ENCODE results near the gene TPP2. TPM values are rescaled to one million over a fixed set of nuclear protein-coding genes. Genes with fewer than 3 reads are reported as not detected.

Gene TPP2
- total RNA-seq, 1 experiment from 2014 or later, result 35.1 TPM

DNA sequence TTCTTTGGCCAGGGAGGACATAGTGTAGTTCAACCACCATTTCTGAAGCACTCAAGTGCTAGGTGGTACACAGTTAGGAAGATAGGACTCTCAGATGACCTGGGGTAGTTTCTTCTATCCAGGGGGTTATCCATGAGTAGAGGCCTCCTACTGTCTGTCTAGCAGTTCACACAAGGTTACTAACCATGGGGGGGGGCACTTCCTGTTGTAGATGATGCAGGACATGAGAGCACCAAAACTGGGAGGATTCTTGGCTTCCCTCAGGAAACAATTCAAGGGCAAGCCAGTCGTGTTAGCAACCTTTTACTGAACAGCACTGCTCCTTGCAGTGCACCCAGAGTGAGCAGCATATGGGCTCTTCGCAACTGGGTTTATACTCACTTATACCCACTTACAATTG lies 8.9 kb upstream of the TPP2 start:
- intact Hi-C loops (cut with micrococcal nuclease; ENCODE audit: unreplicated experiment), result no loop called here
- H4K20me1 ChIP-seq (ENCODE audit: insufficient read depth), result no peaks in the 10 kb centered on the region
- no peaks in the 10 kb centered on the region for H3K9me3 ChIP-seq (ENCODE audit: insufficient read depth, low read depth)
- no TSS peak for BruUV-seq (replicated peaks)
- H3K4me1 ChIP-seq (replicated peaks; ENCODE audit: insufficient read depth), result peaks cover 5% of the 10 kb centered on the region
- TF ChIP-seq, protein P1, sequence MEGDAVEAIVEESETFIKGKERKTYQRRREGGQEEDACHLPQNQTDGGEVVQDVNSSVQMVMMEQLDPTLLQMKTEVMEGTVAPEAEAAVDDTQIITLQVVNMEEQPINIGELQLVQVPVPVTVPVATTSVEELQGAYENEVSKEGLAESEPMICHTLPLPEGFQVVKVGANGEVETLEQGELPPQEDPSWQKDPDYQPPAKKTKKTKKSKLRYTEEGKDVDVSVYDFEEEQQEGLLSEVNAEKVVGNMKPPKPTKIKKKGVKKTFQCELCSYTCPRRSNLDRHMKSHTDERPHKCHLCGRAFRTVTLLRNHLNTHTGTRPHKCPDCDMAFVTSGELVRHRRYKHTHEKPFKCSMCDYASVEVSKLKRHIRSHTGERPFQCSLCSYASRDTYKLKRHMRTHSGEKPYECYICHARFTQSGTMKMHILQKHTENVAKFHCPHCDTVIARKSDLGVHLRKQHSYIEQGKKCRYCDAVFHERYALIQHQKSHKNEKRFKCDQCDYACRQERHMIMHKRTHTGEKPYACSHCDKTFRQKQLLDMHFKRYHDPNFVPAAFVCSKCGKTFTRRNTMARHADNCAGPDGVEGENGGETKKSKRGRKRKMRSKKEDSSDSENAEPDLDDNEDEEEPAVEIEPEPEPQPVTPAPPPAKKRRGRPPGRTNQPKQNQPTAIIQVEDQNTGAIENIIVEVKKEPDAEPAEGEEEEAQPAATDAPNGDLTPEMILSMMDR (conservative IDR thresholded peaks at IDR 0.05), result no peak
- no peak for TF ChIP-seq EZH2 (IDR thresholded peaks at IDR 0.05; ENCODE audit: low read depth)
- H3K27ac ChIP-seq, result no peak overlapping the region
- H3K9me2 ChIP-seq (ENCODE audit: insufficient read depth), result no peaks in the 10 kb centered on the region
- CTCF ChIA-PET, result no interaction called here
- no peak for DNase-seq
- no peak overlapping the region for H3K4me2 ChIP-seq
- peaks cover 17% of the 10 kb centered on the region for H3F3A ChIP-seq (ENCODE audit: insufficient read depth, low read depth)
- POLR2A ChIA-PET (ENCODE audit: unreplicated experiment), result no interaction called here
- no peaks in the 10 kb centered on the region for H3K79me2 ChIP-seq (ENCODE audit: low read depth)
- H3K4me3 ChIP-seq, result no peak overlapping the region
- H2AFZ ChIP-seq, result no peak overlapping the region
- H3K27me3 ChIP-seq (ENCODE audit: insufficient read depth, low read depth), result peaks cover 10% of the 10 kb centered on the region; the same call in 1 of the 2 replicates
- H3K36me3 ChIP-seq (ENCODE audit: low read depth), result no peaks in the 10 kb centered on the region

DNA sequence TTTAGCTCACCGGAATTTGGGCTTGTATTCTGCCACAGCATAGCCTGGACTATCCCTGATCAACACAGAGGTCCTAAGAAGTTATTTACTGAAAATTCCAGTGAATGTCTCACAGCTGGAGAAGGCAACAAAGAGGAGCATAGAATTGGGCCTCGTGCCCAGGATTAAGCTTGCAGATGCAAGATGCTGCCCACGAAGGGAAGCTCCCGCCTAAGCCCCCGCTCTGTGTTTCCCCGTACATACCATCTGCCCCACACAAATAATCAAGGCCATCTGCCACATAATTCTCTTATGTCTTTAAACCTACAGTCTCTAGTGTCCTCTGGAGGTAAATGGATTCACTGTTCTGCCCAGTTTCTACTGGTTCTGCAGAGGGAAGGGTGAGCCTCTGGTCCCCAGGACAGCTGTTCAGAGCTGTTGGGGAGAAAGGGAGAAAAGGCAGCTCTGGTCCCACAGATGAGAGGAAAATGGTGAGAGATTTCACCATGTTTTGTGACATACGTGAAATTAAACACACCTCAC lies 7.4 kb upstream of the TPP2 start:
- TF ChIP-seq, protein P1 (conservative IDR thresholded peaks at IDR 0.05), result no peak
- TF ChIP-seq EZH2 (IDR thresholded peaks at IDR 0.05; ENCODE audit: low read depth), result no peak
- H2AFZ ChIP-seq, result no peak overlapping the region
- intact Hi-C loops (cut with micrococcal nuclease; ENCODE audit: unreplicated experiment), result no loop called here

DNA sequence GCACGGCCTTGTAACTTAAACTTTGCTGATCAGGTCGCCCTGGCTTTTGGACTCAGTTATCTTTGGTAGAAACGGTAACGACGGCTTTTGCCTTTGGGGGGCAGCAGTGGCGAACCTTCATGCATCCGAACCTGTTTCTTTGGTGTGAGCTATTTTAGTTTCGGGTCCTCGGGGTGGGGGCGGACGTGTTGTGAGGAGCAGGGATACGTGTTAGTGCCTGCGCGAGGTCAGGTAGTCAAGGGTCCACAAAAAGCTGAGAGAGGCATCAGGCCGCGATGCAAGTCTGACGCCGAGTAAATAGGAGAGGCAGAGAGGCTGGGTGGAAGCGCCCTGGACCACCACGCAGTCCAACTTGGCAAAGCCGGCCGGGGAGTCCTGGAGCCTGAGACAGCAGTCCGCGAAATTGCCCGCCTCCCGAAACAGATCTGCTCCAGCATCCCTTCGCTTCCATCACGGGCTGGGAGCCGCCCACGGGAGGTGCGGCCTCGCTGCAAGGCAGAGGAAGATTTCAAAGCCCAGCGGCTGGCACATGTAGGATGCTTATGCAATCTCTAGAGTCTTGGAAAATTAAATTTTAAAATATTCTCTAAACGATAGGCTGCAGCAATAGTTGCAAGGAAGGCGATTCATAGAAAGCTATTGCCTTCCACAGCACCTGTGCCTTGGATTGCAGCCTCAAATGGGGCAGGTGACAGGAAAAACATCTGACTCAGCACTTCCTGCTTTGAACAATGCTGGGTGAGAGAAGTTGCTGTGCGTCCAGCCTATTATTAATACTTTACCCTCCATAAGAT lies 4.6 kb upstream of the TPP2 start:
- Histone ChIP-seq H3K79me2 (ENCODE audit: low read depth) (peaks cover 17% of the 10 kb centered on the region), H3F3A (ENCODE audit: insufficient read depth, low read depth) (peaks cover 31% of the 10 kb centered on the region), H3K9me3 (ENCODE audit: insufficient read depth, low read depth) (no peaks in the 10 kb centered on the region), H3K4me3 (peak overlapping the region; percentile 70), H3K4me2 (peak overlapping the region; percentile 84), H3K27ac (peak overlapping the region; percentile 84), H3K27me3 (ENCODE audit: insufficient read depth, low read depth) (no peaks in the 10 kb centered on the region), H3K36me3 (ENCODE audit: low read depth) (no peaks in the 10 kb centered on the region), H3K9me2 (ENCODE audit: insufficient read depth) (no peaks in the 10 kb centered on the region), H4K20me1 (ENCODE audit: insufficient read depth) (no peaks in the 10 kb centered on the region), H2AFZ (peak overlapping the region; percentile 94), H3K4me1 (replicated peaks; ENCODE audit: insufficient read depth) (peaks cover 18% of the 10 kb centered on the region)
- ChIA-PET POLR2A (ENCODE audit: unreplicated experiment) (interaction anchor here (0.6 to 0.7 kb wide), 3 partner anchors 133 to 376 kb away, joined by 3 to 8 read pairs (median 6); no protein-coding TSS in a partner anchor), CTCF (interaction anchor here (1.1 kb wide), 1 partner anchor 133 kb away, joined by 4 read pairs; no protein-coding TSS in a partner anchor)
- intact Hi-C loops (cut with micrococcal nuclease; ENCODE audit: unreplicated experiment), result loop anchor here (1.0 kb wide), 1 partner anchor 255 kb away; no protein-coding TSS in a partner anchor
- no TSS peak for BruUV-seq (replicated peaks)
- no peak for TF ChIP-seq EZH2 (IDR thresholded peaks at IDR 0.05; ENCODE audit: low read depth)
- TF ChIP-seq, protein P1 (conservative IDR thresholded peaks at IDR 0.05), result peak; percentile 87
- DNase-seq, result peak; percentile 59 to 61

More for the DNA sequence above, 7.4 kb upstream of the TPP2 start:
- Histone ChIP-seq H3K4me3 (no peak overlapping the region), H3K4me2 (no peak overlapping the region), H3K36me3 (ENCODE audit: low read depth) (no peaks in the 10 kb centered on the region), H4K20me1 (ENCODE audit: insufficient read depth) (no peaks in the 10 kb centered on the region), H3F3A (ENCODE audit: insufficient read depth, low read depth) (peaks cover 21% of the 10 kb centered on the region), H3K9me2 (ENCODE audit: insufficient read depth) (no peaks in the 10 kb centered on the region), H3K27me3 (ENCODE audit: insufficient read depth, low read depth) (peaks cover 4% of the 10 kb centered on the region; the same call in 1 of the 2 replicates), H3K79me2 (ENCODE audit: low read depth) (no peaks in the 10 kb centered on the region), H3K4me1 (replicated peaks; ENCODE audit: insufficient read depth) (peaks cover 11% of the 10 kb centered on the region), H3K27ac (no peak overlapping the region), H3K9me3 (ENCODE audit: insufficient read depth, low read depth) (no peaks in the 10 kb centered on the region)
- DNase-seq, result no peak
- ChIA-PET CTCF (no interaction called here), POLR2A (ENCODE audit: unreplicated experiment) (interaction anchor here (0.6 kb wide), 1 partner anchor 257 kb away, joined by 4 read pairs; no protein-coding TSS in a partner anchor)
- BruUV-seq (replicated peaks), result no TSS peak
